AML-193 (cell line): ENCODE measurements around the gene AMDHD1.

Experiments
- DNase-seq, 2 experiments: peaks; one replicate each; lab custom pipeline; 2025; lab: John Stamatoyannopoulos, UW

AMDHD1 gene

DNA sequence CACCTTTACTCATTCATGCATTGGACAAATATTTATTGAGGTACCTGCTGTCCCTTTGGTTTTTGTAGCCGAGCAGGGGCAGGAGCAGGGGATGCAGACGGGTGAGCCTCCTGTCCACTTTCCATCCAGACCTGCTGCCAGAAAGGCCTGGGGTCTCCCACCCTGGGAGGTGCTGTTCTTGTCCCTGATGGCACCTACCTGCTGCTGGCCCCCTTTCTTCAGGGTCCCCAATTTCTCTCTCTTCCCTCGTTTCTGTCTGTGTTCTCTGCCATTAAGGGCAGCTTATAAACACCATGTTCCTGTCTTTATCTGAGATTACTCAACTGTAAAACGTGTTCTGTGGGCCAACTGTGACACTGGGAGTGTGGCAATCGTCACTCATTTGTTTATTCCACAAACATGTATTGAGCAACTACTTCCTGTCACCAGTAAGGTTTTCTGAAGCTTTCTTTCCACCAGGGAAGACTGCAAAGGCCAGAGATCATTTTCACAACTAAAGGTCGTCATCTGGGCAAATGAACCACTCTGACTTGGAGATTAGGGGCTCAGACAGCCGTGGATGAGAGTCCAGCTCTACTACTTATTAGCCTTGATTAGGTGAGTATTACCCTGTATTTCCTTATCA, 53.0 kb downstream of the AMDHD1 start, which contains the start of gene HAL:
HAL (minus strand) TSS at position 311 of the 625 bp plus-strand sequence. CDS start 434 bp downstream, outside the sequence.
- DNase-seq = peak; percentile 84 to 93

DNA sequence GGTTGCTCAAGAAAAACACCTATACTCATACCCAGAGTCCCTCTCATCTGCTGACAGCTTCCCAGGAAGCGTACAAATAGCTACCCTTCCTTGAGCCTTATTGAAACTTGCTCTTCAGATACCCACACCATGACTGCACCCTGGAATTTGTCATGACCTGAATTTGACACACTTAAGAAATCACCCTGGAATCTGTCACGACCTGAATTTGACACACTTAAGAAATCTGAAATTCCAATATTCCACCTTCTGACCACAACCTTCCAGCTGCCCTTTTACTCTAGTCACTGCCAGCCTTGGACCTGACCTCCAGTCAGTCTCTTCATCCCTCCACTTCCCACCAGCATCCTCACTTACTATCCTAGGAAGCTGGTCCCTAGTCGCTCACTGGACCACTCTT, 54.1 kb downstream of the AMDHD1 start:
- no peak for DNase-seq

- no peak for DNase-seq
Measured at GRCh38 chr12:95997911-95998510, 54.9 kb downstream of the AMDHD1 start.

- DNase-seq = peak; percentile 86 to 89
Measured at GRCh38 chr12:95998611-95999286, 55.6 kb downstream of the AMDHD1 start.

DNA sequence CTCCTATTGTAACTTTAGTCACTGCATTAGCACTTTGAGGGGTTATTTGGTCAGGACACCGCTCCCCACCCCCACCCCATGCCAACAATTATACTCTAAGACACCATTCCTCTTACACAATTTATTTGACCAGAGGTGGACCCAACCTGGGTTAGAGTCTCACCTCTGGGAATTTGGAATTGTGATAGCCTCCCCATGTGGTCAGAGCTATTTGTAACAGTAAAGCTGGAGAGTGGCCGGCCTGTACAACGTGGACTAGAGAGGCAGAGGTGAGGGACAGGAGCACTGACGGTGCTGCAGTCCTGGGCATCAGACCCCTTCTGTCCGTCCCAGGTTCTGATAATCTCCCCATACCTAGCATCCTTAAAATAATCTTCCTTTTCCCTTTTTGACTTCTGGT, 56.4 kb downstream of the AMDHD1 start:
- no peak for DNase-seq

DNA sequence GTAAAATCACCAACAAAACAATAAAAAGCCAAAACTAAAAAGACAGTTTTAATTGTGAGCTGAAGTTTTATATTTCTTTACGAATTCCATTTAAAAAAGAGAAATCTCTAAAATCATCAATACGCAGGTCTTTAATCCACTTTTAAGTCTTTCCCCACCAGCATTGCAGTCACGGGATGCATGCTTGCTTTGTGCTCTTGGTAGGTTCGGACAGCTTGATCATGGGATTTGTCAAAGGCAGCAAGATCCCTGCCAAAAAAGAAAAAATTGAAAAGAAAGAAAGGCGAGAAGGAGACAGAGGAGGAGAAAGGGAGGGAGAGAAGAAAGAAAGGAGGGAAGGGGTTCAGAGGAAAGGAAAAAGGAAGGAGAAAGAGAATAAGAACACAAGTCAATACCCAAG, 57.7 kb downstream of the AMDHD1 start:
- no peak for DNase-seq

DNA sequence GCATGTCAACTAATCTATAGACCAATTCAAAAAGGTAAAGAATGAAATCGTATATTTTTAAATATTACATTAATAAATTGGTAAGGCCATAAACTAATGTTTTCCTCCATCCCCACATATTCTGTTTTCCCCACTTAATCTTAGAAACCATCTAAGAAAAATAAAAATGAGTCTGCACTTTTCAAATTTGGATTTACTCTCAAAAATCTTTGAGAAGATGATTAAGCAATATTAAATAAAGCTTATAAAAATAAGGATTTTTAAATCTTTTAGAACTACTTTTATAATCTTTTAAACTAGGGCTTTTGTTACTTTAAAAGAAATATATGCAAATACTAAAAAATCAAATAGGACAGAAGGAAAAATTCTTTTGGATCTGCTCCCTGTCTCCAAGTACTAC, 63.6 kb downstream of the AMDHD1 start:
- no peak for DNase-seq

DNA sequence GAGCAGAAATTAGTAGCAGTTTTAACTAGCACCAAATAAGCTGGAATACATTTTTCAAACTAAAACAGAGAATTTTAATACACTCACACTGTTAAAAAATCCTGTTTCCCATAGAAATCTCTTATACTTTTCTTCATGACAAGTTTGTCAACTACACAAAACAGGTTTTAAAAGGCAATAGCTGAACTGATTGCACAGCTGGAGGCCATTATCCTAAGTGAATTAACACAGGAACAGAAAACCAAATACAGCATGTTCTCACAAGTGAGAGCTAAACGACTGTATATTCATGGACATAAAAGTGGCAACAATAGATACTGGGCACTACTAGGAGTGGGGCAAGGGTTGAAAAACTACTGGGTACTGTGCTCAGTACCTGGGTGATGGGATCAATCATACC, 64.6 kb downstream of the AMDHD1 start:
- no peak for DNase-seq

- no peak for DNase-seq
Measured at GRCh38 chr12:96014943-96015599, 71.9 kb downstream of the AMDHD1 start.

DNA sequence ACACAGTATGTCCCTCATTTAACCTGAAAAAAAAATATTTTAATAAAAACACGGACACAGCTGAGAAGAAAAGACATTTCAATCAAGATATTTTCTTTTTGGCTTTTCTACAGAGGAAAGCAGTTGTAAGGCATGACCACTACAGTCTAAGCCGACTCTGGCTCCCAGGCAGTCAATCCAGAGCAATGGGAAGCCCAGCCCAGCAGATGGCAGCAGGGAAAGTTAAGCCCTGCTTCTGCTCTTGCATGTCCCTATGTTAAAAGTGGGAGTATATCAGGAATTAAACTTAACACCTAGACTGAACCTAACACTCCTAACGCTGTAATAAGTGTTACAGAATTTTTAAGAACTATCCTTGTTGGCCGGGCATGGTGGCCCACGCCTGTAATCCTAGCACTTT, 72.5 kb downstream of the AMDHD1 start:
- DNase-seq = no peak
